HG02938 (cell line): ENCODE results near the gene PSD.

Source experiments
- ATAC-seq: cut with Tn5 transposase; IDR thresholded peaks from one replicate; pipeline ENCODE4 v1.9.1; 2021; ENCODE audit warnings: mild to moderate bottlenecking, moderate library complexity; ENCODE audit not compliant: unreplicated experiment

The PSD gene

GRCh38 chr10:102393411-102394078, 25.0 kb downstream of the PSD start:
- no peak for ATAC-seq

GRCh38 chr10:102392306-102392705, 26.3 kb downstream of the PSD start:
- ATAC-seq, result no peak

- no peak for ATAC-seq
These were observed 28.7 kb downstream of the PSD start for GRCh38 chr10:102389894-102390293.

GRCh38 chr10:102384606-102385429, 33.8 kb downstream of the PSD start:
- ATAC-seq, result no peak

GRCh38 chr10:102384053-102384452, 34.5 kb downstream of the PSD start:
- ATAC-seq, result no peak

- ATAC-seq, result no peak
These were observed 35.7 kb downstream of the PSD start for GRCh38 chr10:102382871-102383270.

GRCh38 chr10:102381983-102382382, 36.6 kb downstream of the PSD start:
- no peak for ATAC-seq

GRCh38 chr10:102379383-102379782, 39.2 kb downstream of the PSD start:
- ATAC-seq, result no peak

GRCh38 chr10:102376901-102377300, 41.7 kb downstream of the PSD start:
- ATAC-seq, result no peak

- no peak for ATAC-seq
These were observed 42.7 kb downstream of the PSD start for GRCh38 chr10:102375867-102376266.

- ATAC-seq, result no peak
These were observed 43.3 kb downstream of the PSD start for GRCh38 chr10:102375250-102375649.

- ATAC-seq, result no peak
These were observed 47.3 kb downstream of the PSD start for GRCh38 chr10:102371295-102371694.

- ATAC-seq, result no peak
These were observed 50.5 kb downstream of the PSD start for GRCh38 chr10:102368077-102368476.

GRCh38 chr10:102367441-102367840, 51.1 kb downstream of the PSD start:
- no peak for ATAC-seq

GRCh38 chr10:102358712-102359382, 59.7 kb downstream of the PSD start:
- ATAC-seq, result no peak

- no peak for ATAC-seq
These were observed 64.1 kb downstream of the PSD start for GRCh38 chr10:102354451-102354850.
